IMR-90 (cell line): ENCODE data around the gene FAM234B.

Experiments used
- CTCF ChIP-seq: conservative IDR thresholded peaks from 2 replicates; pipeline ENCODE4 v1.5.1; 2012; ENCODE audit warnings: mild to moderate bottlenecking, low read depth, low read length, improper control_type of control experiment
- MAFK ChIP-seq: IDR thresholded peaks from 2 replicates; pipeline ENCODE4 v1.6.1; 2012; ENCODE audit warnings: low read depth, low read length, improper control_type of control experiment
- MAZ ChIP-seq: IDR thresholded peaks from 2 replicates; pipeline ENCODE4 v1.6.1; 2012; ENCODE audit warnings: low read depth, mild to moderate bottlenecking, low read length, improper control_type of control experiment, moderate library complexity, borderline replicate concordance
- POLR2A ChIP-seq: IDR thresholded peaks from 2 replicates; pipeline ENCODE4 v1.6.1; 2012; ENCODE audit warnings: mild to moderate bottlenecking, low read depth, low read length
- RFX5 ChIP-seq: IDR thresholded peaks from 2 replicates; pipeline ENCODE4 v1.8.0; 2012; ENCODE audit warnings: low read depth, mild to moderate bottlenecking, low read length, moderate library complexity
- SMC3 ChIP-seq: fragments of 150-350 bp; IDR thresholded peaks from 2 replicates; pipeline ENCODE4 v1.6.1; 2016; ENCODE audit warnings: low read depth, mild to moderate bottlenecking, antibody characterized with exemption, low read length, moderate library complexity
- USF2 ChIP-seq: fragments of 150-350 bp; IDR thresholded peaks from 2 replicates; pipeline ENCODE4 v1.6.1; 2017; ENCODE audit warnings: mild to moderate bottlenecking, antibody characterized with exemption, low read length, low read depth

GRCh38 chr12:13114251-13115052, 70.3 kb downstream of the FAM234B start:
- TF ChIP-seq SMC3 (no peak), MAFK (no peak), RFX5 (no peak), POLR2A (no peak), MAZ (no peak), CTCF (no peak), USF2 (no peak)
